C4-2B (cell line): ENCODE data around the gene DBH.

Source experiments
- H3K27ac ChIP-seq: fragments of 450-650 bp; 2 replicates; pipeline ENCODE4 v1.5.1; 2017
- ZFX ChIP-seq: fragments of 450-650 bp; IDR thresholded peaks from 2 replicates; pipeline ENCODE4 v1.6.1; 2017
- TF ChIP-seq, protein P1 (sequence below): fragments of 450-650 bp; conservative IDR thresholded peaks from 2 replicates; pipeline ENCODE4 v1.5.1; 2017; ENCODE audit warnings: mild to moderate bottlenecking

The DBH gene

DNA sequence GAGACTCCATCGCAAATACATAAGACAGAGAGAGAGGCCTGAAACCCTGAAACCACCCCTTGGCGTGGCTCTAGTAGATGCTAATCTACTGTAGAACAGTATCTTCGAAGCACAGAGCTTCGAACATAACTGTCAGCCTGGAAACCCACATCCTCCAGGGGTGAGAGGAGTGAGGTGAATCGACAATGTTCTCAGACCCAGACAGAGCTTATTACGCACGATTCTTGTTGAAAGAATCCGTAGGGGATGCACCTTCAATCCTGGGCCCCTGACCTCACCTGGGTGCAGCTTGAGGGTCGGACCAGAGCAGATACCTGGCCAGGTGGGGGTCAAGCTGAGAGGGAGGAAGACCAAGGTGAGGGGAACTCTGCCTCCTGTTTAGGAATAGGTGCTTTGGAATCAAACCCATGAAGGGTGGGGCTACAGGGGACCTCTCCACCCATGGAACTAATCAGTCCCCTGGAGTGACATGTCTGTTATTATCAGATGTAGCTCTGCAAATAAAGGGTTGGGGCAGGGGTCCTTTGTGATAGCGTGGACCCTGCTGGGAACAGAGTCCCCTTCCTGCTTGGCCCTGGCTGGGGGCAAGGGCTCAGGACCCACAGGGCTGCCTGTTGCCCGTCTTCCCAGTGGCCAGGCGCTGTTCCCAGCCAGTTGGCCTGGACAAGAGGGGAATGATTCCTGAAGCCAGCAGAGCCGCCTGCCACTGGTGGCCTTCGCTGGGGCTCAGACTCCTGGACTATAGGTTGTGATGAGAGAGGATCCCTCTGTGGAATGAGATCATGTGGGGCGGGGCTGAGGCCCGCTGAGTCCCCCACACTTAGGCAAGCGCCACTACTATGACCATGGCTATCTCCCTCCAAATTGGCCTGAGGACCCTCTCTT, 41.2 kb downstream of the DBH start:
- no peak for TF ChIP-seq ZFX
- TF ChIP-seq, protein P1, sequence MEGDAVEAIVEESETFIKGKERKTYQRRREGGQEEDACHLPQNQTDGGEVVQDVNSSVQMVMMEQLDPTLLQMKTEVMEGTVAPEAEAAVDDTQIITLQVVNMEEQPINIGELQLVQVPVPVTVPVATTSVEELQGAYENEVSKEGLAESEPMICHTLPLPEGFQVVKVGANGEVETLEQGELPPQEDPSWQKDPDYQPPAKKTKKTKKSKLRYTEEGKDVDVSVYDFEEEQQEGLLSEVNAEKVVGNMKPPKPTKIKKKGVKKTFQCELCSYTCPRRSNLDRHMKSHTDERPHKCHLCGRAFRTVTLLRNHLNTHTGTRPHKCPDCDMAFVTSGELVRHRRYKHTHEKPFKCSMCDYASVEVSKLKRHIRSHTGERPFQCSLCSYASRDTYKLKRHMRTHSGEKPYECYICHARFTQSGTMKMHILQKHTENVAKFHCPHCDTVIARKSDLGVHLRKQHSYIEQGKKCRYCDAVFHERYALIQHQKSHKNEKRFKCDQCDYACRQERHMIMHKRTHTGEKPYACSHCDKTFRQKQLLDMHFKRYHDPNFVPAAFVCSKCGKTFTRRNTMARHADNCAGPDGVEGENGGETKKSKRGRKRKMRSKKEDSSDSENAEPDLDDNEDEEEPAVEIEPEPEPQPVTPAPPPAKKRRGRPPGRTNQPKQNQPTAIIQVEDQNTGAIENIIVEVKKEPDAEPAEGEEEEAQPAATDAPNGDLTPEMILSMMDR: no peak

DNA sequence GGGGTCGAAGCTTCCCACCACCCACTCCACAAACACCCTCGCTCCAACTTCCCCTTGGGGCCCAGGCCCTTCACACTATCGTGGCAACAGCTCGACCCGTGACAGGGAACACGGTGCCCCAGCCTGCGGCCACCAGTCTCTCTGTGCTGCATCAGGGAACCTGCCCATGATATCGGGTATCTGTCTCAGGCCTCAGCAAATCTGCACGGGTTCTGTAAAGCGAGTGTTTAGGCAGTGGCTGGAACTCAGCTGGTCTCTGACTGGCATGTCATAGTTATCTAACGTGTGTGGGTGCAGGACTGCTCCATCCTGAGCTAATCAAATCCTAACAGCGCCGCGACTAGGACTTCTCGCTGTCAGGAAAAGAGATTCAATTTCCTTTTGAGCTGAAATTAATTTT, 42.9 kb downstream of the DBH start:
- H3K27ac ChIP-seq: no peak overlapping the region
- TF ChIP-seq, protein P1: no peak
- no peak for TF ChIP-seq ZFX

More for the DNA sequence above, 41.2 kb downstream of the DBH start:
- no peak overlapping the region for H3K27ac ChIP-seq

DNA sequence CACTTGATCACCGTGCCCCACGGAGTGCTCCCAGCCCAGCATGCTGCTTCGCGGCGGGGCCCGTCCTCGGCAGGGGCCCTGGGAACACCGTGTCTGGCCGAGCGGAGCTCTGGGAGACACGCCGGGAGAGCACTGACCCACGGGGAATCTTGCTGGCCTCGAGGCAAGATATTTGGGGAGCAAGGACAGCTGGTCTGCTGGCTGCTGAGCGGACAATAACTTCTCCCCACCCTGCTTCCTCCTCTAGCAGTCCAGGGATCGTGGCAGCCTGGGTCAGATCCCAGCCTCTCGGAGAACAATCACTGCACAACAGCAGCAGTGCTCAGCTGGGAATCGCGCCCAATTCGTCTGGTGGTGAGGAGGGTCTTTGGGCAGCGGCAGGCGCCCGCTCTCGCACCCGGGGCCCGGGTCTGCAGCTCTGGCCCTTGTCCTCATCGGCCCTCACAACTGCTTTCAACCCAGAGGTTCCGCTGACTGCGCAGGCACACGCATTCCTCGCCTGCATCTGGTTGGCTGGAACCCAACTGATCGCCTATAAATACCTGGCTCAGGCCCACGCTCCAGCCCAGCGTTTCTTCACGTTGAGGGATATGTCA, 43.4 kb downstream of the DBH start:
- no peak overlapping the region for H3K27ac ChIP-seq
- TF ChIP-seq, protein P1: no peak
- no peak for TF ChIP-seq ZFX

DNA sequence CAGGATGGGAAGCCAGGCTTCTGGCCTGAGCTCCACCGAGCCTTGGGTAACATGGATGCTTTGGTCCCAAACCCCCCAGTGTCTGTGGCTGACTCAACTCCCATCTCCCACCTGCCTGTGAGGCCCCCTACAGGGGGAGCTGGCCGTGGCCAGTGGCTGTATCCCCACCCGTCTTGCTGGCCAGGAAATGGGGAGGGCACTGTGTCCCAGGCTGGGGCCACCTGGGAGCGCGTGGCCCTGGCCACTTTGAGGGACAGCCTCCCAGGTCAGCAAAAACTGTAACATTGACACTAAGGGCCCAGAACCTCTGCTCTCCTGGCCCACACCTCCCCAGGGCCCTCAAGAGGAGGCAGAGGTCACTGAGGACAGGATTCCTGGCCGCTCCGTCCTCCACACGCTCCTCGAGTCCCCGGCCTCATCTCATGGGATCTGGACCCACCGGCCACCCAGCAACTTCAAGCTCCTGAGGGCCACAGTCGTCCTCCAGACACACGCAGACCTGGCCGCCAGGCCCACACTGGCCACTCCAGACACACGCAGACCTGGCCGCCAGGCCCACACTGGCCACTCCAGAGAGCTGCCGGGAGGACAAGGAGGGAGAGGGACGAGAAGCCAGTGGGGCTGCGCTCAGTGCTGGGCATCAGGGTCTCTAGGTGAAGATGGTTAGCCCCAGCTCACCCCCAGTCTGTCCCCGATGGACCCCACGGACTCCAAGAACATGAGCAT, 44.2 kb downstream of the DBH start:
- TF ChIP-seq ZFX: no peak
- TF ChIP-seq, protein P1: no peak
- H3K27ac ChIP-seq: no peak overlapping the region

DNA sequence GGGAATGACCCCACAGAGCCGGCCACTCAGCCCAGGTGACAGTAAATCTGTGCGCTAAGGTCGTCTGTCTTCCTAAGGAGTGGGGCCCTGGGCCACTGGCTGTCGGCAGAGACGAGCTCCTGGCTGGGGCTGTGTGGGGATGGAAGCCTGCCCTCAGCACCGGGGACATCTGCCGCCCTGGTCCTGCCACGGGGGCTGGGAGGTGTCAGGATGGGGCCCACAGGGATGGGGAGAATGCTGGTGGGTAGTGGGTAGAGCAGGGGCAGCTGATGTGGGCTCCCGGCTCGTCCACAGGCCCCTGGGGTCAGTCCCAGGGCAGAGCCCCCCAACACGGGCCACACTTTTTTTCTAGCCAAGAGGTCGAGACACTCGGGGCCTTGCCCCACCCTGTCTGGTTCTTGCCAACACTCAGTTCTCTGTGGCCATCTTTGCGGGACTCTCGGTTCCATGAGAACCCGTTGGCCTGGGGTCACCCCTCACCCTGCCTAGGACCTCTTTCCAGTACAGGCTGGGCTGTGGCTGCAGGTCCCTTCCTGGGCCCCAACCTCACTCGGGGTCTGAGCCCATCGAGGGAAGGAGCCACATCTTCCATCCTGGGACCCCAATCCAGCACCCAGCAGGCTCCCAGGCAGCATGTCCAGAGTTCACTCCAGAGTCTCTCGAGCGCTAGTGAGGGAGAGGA, 45.0 kb downstream of the DBH start:
- no peak overlapping the region for H3K27ac ChIP-seq
- TF ChIP-seq, protein P1: no peak
- TF ChIP-seq ZFX: no peak

DNA sequence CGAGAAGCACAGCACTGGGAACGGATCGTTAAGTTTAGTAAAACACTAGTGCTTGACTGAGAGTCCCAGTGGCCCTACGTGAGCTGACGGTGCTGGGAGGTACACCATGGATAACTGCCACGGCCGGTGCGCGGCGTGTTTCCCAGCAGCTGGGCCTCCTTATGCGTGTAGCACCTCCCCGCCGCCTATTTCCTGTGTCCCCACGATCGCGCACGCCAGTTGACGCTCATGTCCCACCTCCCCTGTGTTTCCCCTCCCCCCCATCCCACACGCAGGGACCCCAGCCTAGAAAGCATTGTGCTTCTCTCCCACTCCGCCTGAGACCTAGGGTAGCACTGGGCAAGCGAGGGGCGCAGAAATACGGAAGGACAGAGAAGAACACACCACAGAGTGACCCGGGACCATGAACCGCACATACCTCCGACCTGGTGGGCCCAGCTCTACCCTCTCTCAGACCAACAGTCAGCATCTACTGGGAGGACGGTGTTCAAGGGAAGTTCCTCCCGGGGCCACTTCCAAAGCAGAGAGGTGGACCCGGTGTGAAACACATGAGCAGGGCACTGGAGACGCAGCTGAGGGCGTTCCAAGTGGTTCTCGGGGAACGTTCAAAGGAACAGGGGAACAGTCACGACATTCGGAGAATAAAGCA, 45.6 kb downstream of the DBH start:
- TF ChIP-seq, protein P1: no peak
- TF ChIP-seq ZFX: no peak
- H3K27ac ChIP-seq: no peak overlapping the region
